OCI-LY7 (cell line): ENCODE results near the gene ZFYVE28. TPM values are rescaled to one million over a fixed set of nuclear protein-coding genes. Genes with fewer than 3 reads are reported as not detected.
A peak's percentile ranks its signal among the peaks of the same experiment; 100 is the strongest.

Experiments
- BruUV-seq: library from RNA; stranded (reverse); fragments of 400-500 nt; replicated peaks from 2 replicates; lab custom pipeline; 2021; lab: Mats Ljungman, UMichigan
- CTCF ChIA-PET: fragments of 300-600 bp; sonication (Branson Sonifier 250); formaldehyde crosslinking; loops from one replicate; lab custom pipeline; 2022; ENCODE audit warnings: antibody characterized with exemption; ENCODE audit not compliant: unreplicated experiment; lab: Charles Lee
- POLR2A ChIA-PET: fragments of 300-600 bp; sonication (Branson Sonifier 250); formaldehyde crosslinking; loops from one replicate; lab custom pipeline; 2022; ENCODE audit warnings: antibody characterized with exemption; lab: Charles Lee
- DNase-seq: peaks from one replicate; pipeline ENCODE4 v3.0.0-alpha.2; 2015; ENCODE audit warnings: low spot score
- H2AFZ ChIP-seq: fragments of 200-600 bp; sonication (generic), shearing (Covaris generic); 2 replicates; pipeline ENCODE4 v1.6.1; 2014; ENCODE audit warnings: mild to moderate bottlenecking, antibody characterized with exemption, low read length, moderate library complexity
- H3K27ac ChIP-seq: fragments of 200-600 bp; sonication (generic); 2 replicates; pipeline ENCODE4 v1.5.1; 2014; ENCODE audit warnings: mixed run types, low read depth, mild to moderate bottlenecking, moderate library complexity, low read length, inconsistent platforms; ENCODE audit not compliant: poor library complexity, severe bottlenecking
- H3K36me3 ChIP-seq: fragments of 200-600 bp; sonication (generic); 2 replicates; pipeline ENCODE4 v1.6.1; 2014; ENCODE audit warnings: mild to moderate bottlenecking, antibody characterized with exemption, low read length, moderate library complexity, mixed read lengths; ENCODE audit not compliant: insufficient read depth
- H3K4me1 ChIP-seq: fragments of 200-600 bp; sonication (generic); 2 replicates; pipeline ENCODE4 v1.5.1; 2014; ENCODE audit warnings: mild to moderate bottlenecking, low read length; ENCODE audit not compliant: insufficient read depth, poor library complexity, severe bottlenecking
- H3K4me2 ChIP-seq: fragments of 200-600 bp; sonication (generic); 2 replicates; pipeline ENCODE4 v1.6.1; 2014; ENCODE audit warnings: mild to moderate bottlenecking, low read length
- H3K4me3 ChIP-seq: fragments of 200-600 bp; sonication (generic); 2 replicates; pipeline ENCODE4 v1.5.1; 2014; ENCODE audit warnings: mild to moderate bottlenecking, low read depth, low read length; ENCODE audit not compliant: poor library complexity, severe bottlenecking
- H3K79me2 ChIP-seq: fragments of 200-600 bp; sonication (generic); 2 replicates; pipeline ENCODE4 v1.6.1; 2016; ENCODE audit warnings: low read depth, mild to moderate bottlenecking, low read length, moderate library complexity, mixed read lengths; ENCODE audit not compliant: insufficient read depth
- H3K9me2 ChIP-seq: fragments of 200-600 bp; sonication (generic); 2 replicates; pipeline ENCODE4 v1.6.1; 2016; ENCODE audit warnings: mild to moderate bottlenecking, low read length, mixed read lengths; ENCODE audit not compliant: insufficient read depth
- H3K9me3 ChIP-seq: fragments of 200-600 bp; sonication (generic); 2 replicates; pipeline ENCODE4 v1.6.1; 2014; ENCODE audit warnings: mild to moderate bottlenecking, mixed run types, low read length, mixed read lengths
- H4K20me1 ChIP-seq: fragments of 200-600 bp; sonication (generic); 2 replicates; pipeline ENCODE4 v1.6.1; 2014; ENCODE audit warnings: mild to moderate bottlenecking, antibody characterized with exemption, low read length, moderate library complexity, mixed read lengths; ENCODE audit not compliant: insufficient read depth
- CTCF ChIP-seq: fragments of 200-600 bp; sonication (generic); conservative IDR thresholded peaks from 2 replicates; pipeline ENCODE4 v1.5.1; 2014; ENCODE audit warnings: mild to moderate bottlenecking, antibody characterized with exemption, low read length, moderate library complexity, mixed read lengths
- EZH2phosphoT487 ChIP-seq: fragments of 200-600 bp; sonication (generic); IDR thresholded peaks from 2 replicates; pipeline ENCODE4 v1.6.1; 2018; ENCODE audit warnings: low read depth, borderline replicate concordance, mild to moderate bottlenecking, mixed run types, antibody characterized with exemption, low read length, moderate library complexity, mixed read lengths
- intact Hi-C: fragments of 100-400 bp; cut with micrococcal nuclease; formaldehyde crosslinking; loops from one replicate; pipeline ENCODE4 v1.10.0; 2022; ENCODE audit not compliant: unreplicated experiment
- total RNA-seq, 2 experiments: library from RNA; depleted of rRNA in 1 of 2; stranded (reverse); fragments of >200 nt in 1 of 2; shearing (Covaris generic) in 1 of 2; gene quantifications; 2 replicates each; pipeline ENCODE4 v1.2.3, GENCODE V29; 2014 to 2022

ZFYVE28 gene
- total RNA-seq, 2 experiments from 2014 or later, result 0.32 TPM; not detected in 1

- peak; percentile 90 for DNase-seq
- no peak overlapping the region for H3K27ac ChIP-seq
- POLR2A ChIA-PET, result no interaction called here
- BruUV-seq, result no TSS peak
- H3K36me3 ChIP-seq, result no peaks in the 10 kb centered on the region
- CTCF ChIA-PET, result interaction anchor here (0.5 to 1.1 kb wide), 5 partner anchors 19 to 670 kb away, joined by 3 to 10 read pairs (median 5); no protein-coding TSS in a partner anchor
- H3K4me2 ChIP-seq, result peak overlapping the region; percentile 28; the same call in 1 of the 2 replicates
- H2AFZ ChIP-seq, result peak overlapping the region; percentile 92; the same call in 1 of the 2 replicates
- H3K79me2 ChIP-seq, result no peaks in the 10 kb centered on the region
- peaks cover 8% of the 10 kb centered on the region for H3K4me1 ChIP-seq
- TF ChIP-seq EZH2phosphoT487 (no peak), CTCF (peak; percentile 99)
- no peak overlapping the region for H3K4me3 ChIP-seq
- no peaks in the 10 kb centered on the region for H3K9me3 ChIP-seq
- intact Hi-C loops, result loop anchor here (1.0 kb wide), 2 partner anchors 94 to 221 kb away; no protein-coding TSS in a partner anchor
- H3K9me2 ChIP-seq, result no peaks in the 10 kb centered on the region
- H4K20me1 ChIP-seq, result no peaks in the 10 kb centered on the region
These were observed 23.1 kb upstream of the ZFYVE28 start for GRCh38 chr4:2441393-2442174.

- intact Hi-C loops, result no loop called here
- no peak for TF ChIP-seq EZH2phosphoT487
- TF ChIP-seq CTCF, result no peak
- Histone ChIP-seq H3K27ac (no peak overlapping the region), H3K36me3 (no peaks in the 10 kb centered on the region), H3K4me1 (peaks cover 8% of the 10 kb centered on the region), H3K4me3 (no peak overlapping the region), H4K20me1 (no peaks in the 10 kb centered on the region), H3K9me3 (no peaks in the 10 kb centered on the region), H3K9me2 (no peaks in the 10 kb centered on the region), H3K4me2 (no peak overlapping the region), H2AFZ (no peak overlapping the region), H3K79me2 (no peaks in the 10 kb centered on the region)
- ChIA-PET CTCF (no interaction called here), POLR2A (no interaction called here)
- no TSS peak for BruUV-seq
- no peak for DNase-seq
These were observed 20.6 kb upstream of the ZFYVE28 start for GRCh38 chr4:2438822-2439718.
